Measurements from ENCODE around the gene RAET1L.
"Not testable (repeated sequence)": the region's sequence is repeated elsewhere in the genome, so short reads cannot be mapped to it uniquely, and the experiment has no call there.

The RAET1L gene

DNA sequence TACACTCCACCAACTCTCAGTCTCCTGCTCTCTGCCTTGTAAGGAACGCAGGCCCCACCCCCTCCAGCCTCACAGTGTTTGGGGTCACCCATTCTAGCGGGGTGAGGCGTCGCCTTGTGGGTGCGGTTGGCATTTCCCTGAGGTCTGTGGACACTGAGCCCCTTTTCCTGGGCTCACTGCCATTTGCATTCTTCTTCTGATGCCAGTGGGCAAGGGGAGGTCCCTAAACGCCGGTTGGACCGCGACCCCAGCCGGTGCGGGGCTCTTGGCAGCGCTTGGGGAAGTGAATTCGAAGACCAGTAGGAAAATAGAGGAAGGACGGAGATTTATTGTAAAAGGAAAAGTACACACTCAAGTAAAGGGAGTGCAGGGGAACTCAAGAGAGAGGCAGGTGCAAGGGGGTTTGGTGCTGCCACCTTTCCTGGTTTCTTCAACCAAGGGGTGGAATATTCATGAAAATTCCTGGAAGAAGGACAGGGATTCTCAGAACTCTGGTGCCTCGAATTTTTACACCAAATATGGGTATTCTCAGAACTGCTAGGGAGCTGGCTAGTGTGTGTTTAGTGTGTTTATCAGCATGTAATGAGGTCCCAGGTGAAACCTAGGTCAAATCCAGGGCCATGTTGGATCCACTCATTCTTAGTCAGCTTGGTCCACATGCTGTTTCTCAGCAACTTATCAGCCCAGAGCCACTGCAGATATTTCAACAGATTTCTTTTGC is 9.9 kb downstream of the RAET1L start:
- not testable (repeated sequence) for DNase-seq

DNA sequence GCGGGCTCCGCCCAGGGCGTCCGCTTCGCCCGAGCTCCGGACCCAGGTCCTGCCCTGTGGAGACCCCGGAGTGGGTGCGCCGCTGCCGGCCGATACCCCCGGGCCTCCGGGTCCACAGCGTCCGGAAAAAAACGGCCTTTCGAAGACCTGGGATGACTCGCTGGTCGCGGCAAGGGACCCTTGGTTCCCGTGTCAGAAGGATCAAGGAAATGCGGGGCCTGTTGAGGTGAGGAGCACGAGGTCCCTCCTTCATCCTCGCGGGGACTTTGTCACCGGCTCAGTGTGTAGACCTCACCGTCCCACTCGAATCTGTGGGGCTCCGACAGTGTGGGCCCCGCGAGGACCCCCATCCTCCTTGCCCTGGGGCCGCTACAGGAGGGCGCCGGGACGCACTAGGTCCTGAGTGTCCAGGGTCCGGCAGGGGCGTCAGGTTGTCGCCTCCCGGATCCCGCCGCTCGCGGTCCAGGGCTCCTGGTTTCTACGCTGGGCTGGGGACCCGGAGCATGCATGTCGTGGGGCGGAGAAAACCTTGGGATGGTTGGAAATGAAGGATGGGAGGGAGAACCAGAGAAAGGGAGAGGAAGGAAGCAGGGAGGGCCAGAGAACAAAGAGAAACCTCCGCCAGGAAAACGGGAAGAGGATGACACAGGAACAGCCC is 10.6 kb downstream of the RAET1L start:
- DNase-seq = not testable (repeated sequence)

DNA sequence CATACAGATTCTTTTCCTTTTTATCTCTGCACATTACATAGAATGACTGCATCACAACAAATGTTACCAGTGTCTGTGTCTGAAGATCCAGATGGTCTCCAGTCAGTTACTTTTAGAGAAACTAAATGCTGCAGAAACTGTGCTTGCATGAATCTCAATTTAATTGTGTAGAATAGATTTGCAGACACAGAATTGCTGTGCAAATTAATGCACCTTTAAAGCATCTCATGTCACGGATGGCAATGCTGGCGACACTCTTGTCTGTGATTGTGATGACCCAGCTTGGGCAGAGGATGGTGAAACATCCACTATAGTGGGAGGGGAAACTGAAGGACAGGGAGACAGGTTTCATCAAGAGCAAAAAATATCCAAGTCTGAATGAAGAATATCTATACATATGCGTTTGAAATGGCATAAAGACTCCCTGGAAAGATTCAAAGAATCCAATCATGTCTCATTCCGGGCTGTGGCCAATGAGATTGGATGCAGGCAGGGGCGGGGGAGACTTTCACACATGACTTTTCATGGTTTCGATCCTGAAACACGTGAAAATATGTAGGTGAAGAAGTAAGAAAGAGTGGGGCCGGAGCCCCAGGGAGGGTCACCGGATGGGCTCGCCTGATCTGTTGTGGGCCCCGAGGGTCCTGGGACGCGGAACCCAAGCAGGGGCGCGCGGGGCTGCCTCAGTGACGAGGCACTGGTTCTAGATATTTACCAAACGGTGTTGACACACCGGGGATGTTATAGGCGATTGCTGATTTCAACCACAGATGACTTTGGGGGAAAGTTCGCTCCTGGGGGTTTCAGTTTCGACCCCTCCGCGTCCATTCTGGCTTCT is 11.3 kb downstream of the RAET1L start:
- not testable (repeated sequence) for DNase-seq

DNA sequence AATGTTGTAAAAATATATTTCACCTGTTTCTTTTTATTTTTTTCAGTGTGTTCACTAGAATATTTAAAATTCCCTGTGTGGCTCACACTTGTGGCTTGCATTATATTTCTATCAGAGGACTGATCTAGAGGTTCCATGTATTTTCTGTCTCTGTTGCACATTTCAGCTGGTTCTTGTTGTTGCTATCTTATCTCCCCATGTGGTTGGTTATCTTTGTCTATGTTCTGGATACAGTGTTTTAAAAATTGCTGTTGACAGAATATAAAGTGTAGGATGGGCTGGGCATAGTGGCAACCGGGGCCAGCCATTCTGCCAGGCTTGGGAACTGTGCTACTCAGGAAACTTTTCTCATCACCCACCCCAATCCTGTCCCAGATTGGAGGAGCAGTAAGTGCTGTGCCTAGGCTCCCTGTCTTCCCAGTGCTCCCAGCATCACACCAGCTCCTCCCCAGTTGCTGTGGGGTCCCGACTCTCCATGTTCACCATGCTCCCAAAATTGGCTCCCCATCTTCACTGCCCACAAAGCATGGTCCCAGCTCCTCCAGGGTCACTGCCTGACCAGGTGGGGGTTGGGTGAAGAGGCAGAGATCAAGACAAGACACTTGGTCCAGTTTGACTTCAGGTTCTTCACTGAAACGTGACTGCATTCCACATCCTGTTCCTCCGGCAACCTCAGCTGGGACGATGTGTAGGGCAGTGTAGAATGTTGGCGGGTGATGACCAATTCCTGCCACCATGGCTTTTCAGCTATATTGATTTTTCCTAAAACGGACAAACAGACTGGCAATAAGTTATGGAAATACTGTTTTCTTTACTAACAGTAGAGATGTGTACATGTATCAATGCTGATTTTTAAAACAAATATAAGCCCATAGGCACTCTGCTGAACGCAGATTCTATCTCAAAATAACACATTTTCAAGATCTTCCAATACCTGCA is 12.2 kb downstream of the RAET1L start:
- DNase-seq = not testable (repeated sequence)

- no peak for DNase-seq
Measured at GRCh38 chr6:150008588-150008987, 16.7 kb downstream of the RAET1L start.

DNA sequence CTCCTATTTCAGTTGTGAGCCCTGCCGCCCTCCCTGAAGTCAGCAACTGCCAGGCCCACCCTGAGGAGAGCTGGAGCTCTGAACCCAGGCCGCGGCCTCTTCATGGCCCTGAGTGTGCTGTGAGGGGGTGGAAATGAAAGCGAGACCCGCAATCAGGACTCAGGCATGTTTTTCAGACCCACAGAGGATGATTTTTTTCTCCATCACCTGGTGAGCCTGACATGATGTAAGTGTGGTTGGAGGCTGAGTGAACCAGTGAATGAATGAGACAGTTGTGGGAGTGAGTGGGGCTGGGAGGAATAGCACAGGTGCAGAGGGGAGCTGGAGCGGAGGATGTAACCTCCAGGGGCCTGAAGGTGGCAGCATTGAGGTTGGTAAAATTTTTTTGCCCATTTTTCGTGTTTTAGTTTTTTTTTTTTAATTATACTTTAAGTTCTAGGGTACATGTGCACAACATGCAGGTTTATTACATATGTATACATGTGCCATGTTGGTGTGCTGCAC is 18.3 kb downstream of the RAET1L start:
- peak; percentile 42 for DNase-seq

DNA sequence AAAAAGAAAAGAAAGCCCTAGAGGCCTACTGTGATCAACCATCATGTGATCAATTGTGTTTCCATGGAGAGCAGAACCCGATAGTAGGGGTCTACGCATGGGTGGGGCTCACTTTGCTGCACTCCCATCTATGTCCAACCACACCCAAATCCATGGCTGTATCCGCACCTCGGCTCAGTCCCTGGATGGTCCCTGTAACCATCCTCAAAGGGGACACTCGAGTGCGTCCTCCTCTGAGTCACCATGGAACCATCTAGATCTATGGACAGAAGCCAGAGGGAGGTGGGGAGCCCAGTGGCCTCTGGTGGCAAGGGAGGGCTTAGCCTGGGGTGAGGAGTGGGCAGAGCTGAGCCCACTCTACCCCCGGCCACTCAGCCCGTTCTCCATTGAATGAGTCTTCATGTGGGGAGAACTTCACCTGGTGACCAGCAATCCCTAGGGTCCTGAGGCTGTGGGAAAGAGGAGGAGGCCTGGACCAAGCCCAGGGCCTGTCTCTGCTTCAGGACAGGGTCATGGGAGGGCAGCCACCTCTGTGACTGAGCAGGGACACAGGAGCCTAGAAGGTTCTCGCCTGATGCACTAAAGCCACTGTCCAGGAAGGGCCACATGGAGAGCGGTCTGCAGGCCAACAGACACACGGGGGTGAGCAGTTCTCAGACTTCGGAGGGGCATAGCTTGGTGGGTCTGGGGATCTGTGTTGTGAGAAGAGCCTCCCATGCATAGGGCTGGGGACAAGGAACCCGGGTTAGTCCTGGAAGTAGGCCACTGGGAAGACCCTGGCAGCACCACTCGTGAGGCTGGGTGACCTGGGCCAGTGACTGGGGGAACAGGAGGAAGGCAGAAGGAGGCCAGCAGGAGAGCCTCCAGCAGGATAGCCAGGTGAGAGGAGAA is 19.3 kb downstream of the RAET1L start:
- DNase-seq = no peak

DNA sequence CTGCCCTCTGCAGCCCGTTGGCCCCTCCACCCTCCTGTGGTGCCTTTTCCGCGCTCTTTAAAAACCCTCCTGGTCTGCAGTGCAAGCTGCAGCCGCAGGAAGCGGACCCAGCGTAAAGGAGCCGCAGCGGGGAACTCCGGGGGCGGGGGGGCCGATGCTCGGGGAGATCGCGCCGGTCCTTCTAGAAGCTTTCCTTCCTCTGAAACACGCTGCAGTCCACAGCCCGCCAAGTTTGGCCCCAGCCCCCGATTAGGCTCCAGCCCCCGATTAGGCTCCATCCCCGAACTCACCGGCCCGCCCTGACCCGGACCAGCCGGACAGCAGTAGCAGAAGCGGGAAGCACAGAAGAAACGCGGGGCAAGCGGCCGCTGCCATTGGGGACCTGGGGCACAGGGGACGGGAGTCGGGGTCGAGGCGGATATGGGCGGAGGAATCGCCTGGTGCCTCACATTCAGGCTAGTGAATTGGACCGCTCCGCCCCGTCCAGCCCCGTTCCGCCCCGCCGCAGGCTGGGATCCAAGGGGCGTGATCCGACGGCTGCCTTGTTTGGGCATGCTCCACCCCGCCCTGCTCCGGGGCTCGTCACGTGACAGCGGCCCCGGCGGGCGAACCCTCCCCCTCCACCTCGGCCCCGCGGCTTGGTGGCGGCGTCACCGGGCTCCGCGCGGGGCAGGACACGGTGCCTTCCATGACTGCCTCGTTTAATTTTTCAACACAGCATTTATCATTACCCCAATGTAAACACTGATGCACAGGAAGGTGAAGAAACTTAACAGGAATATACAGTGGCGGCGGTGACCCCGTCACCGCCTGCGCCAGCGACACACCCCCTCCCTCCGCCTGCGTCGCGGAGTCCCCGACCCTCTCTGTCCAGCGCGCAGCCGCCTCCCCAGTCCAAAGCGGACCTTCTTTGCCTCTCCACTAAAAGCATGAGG is 20.3 kb downstream of the RAET1L start:
- DNase-seq = peak; percentile 90

- no peak for DNase-seq
Measured at GRCh38 chr6:150004101-150004782, 21.1 kb downstream of the RAET1L start.

DNA sequence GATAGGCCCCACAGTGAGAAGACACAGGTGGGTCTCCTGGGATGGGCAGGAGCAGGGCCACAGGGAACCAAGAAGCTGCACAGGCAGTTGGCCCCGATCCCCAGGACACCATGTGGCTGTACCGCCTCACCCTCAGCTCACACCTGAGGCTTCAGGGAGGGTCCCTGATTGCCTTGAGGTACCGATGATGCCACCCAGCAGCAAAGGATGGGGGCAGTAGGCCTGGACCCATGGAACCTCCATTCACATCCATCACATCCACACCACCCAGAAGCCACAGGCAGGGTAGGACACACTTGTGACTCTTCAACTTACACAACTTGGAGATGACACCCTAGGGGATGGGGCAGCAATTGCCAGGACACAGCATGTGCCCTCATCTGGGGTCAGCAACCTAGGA is 21.7 kb downstream of the RAET1L start:
- not testable (repeated sequence) for DNase-seq

GRCh38 chr6:150002710-150003109 is 22.6 kb downstream of the RAET1L start:
- DNase-seq = no peak

DNA sequence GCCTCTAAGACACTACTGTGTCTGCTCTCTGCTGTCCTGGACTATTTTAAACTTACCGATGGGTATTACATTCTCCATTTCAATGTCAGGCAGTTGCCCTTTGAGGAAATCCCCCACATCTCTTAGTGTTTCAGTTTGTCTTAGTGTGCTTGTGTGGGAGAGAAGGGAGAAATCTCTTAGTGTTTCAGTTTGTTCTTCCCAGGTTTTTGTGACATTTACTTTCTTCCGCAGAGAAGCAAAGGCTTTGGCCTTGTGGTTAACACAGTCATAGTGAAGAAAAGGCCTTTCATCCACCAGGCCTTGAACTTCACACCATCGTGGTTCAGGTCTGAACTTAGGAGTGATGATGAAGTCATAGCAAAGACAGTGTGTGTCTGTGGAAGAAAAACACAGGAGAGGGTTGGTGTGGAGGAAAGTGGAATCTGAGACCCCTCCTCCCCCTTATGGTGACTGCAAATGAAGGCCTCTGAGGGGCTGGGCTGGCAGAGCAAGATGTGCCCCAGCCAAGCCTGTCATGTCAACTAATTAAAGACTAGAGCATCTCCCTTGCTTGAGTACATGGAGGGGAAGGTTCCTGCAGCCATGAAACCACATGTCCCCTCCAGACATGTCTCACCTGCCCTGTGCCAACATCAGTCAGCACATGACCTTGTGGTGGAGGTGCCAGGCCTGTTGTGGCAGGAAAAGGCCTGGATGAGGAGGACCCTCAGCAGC is 23.9 kb downstream of the RAET1L start:
- no peak for DNase-seq

DNA sequence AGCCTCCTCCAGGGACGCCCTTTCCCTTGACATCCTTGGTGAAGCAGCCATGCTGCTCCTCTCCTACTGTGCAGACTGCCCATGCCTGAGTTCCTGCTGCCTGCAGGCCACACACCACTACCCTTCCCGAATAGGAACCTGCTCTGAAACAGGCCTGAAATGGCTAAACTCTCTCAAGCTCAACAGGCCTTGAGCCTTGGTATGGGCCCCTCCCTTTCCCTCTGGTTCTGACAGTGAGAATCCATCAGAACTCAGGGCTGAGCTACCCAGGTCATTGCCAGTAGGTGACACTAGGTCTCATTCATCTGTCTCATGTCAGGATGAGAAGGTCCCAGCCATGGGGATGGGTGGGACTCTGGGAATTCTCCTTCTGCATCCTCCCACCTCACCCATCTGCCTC is 25.7 kb downstream of the RAET1L start:
- no peak for DNase-seq

DNA sequence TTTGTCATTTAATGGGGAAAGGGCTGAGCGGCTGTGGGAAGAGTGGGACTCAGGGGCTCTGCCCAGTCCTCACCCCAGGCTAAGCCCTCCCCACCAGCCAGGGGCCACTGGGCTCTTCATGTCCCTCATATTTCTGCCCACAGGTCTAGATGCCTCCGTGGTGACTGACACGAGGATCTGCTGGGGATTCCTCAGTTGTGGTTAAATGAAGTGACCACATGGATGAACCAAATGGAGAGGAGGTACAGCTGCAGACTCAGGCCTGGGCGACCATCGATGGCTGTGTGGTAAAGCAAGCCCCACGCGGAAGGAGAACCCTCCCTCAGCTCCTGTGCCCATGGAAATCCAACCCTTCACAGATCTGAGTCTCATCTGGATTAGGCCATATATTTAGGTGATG is 29.4 kb downstream of the RAET1L start:
- DNase-seq = no peak

GRCh38 chr6:149995235-149995750 is 30.0 kb downstream of the RAET1L start:
- no peak for DNase-seq

DNA sequence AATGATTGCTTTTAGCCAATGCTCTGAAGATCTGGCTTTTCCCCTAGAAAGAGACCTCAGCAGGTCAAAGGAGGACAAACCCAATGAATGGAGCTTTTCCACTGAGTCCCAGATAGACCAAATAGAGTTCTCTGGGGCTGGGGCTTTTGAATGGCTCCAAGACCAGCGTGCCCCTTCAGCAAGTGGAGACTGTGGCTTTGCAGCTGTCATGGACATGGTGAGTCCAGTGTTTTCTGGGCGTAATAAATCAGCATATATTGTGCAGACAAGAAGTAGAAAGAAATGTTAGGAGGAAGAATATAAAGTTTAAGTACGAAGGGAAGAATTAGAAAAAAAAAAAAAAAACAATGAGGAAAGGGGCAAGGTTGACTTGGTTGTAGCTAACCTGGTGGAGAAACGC is 33.5 kb downstream of the RAET1L start:
- DNase-seq = no peak

DNA sequence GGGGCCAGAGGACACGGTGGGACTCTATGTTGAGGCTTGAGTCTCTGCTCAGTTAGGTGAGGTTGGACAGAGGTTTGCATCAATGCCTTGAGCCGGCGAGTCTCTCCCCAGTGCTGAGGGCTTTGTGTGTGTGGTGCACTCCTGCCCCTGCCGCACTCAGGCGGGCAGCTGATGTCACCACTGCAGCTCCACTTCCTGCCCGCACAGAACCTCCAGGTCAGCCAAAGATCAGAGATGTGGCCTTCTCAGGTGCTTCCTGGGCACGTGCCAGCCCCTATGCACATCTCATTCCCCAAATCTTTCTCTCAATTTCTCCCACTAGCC is 33.9 kb downstream of the RAET1L start:
- DNase-seq = not testable (repeated sequence)

GRCh38 chr6:149990661-149991471 is 34.5 kb downstream of the RAET1L start:
- DNase-seq = no peak
